NCI-H1105 (cell line): ENCODE results near the gene GNAI1.

Experiments used
- DNase-seq: peaks from one replicate; lab custom pipeline; 2025; lab: John Stamatoyannopoulos, UW

Gene GNAI1

GRCh38 chr7:80159802-80160201 lies 25.2 kb downstream of the GNAI1 start:
- no peak for DNase-seq

GRCh38 chr7:80161466-80161865 lies 26.8 kb downstream of the GNAI1 start:
- DNase-seq, result no peak

- no peak for DNase-seq
Measured at GRCh38 chr7:80165177-80165576, 30.5 kb downstream of the GNAI1 start.

- no peak for DNase-seq
Measured at GRCh38 chr7:80170445-80170844, 35.8 kb downstream of the GNAI1 start.

- no peak for DNase-seq
Measured at GRCh38 chr7:80172387-80172786, 37.8 kb downstream of the GNAI1 start.

- no peak for DNase-seq
Measured at GRCh38 chr7:80175744-80176143, 41.1 kb downstream of the GNAI1 start.

GRCh38 chr7:80181411-80181810 lies 46.8 kb downstream of the GNAI1 start:
- DNase-seq, result no peak

- DNase-seq, result no peak
Measured at GRCh38 chr7:80182630-80183276, 48.1 kb downstream of the GNAI1 start.

- DNase-seq, result no peak
Measured at GRCh38 chr7:80183351-80183750, 48.7 kb downstream of the GNAI1 start.

GRCh38 chr7:80183900-80184685 lies 49.5 kb downstream of the GNAI1 start:
- DNase-seq, result no peak

GRCh38 chr7:80184693-80185092 lies 50.1 kb downstream of the GNAI1 start:
- no peak for DNase-seq

- DNase-seq, result no peak
Measured at GRCh38 chr7:80185571-80185970, 50.9 kb downstream of the GNAI1 start.

- DNase-seq, result no peak
Measured at GRCh38 chr7:80186721-80187120, 52.1 kb downstream of the GNAI1 start.

- DNase-seq, result no peak
Measured at GRCh38 chr7:80187279-80187678, 52.6 kb downstream of the GNAI1 start.

GRCh38 chr7:80187727-80188126 lies 53.1 kb downstream of the GNAI1 start:
- no peak for DNase-seq

GRCh38 chr7:80189638-80190037 lies 55.0 kb downstream of the GNAI1 start:
- no peak for DNase-seq

GRCh38 chr7:80197627-80198026 lies 63.0 kb downstream of the GNAI1 start:
- no peak for DNase-seq

- DNase-seq, result no peak
Measured at GRCh38 chr7:80199051-80199450, 64.4 kb downstream of the GNAI1 start.

GRCh38 chr7:80204454-80204853 lies 69.8 kb downstream of the GNAI1 start:
- no peak for DNase-seq

- no peak for DNase-seq
Measured at GRCh38 chr7:80204919-80205318, 70.3 kb downstream of the GNAI1 start.

GRCh38 chr7:80206763-80207162 lies 72.1 kb downstream of the GNAI1 start:
- no peak for DNase-seq

- no peak for DNase-seq
Measured at GRCh38 chr7:80207501-80207900, 72.9 kb downstream of the GNAI1 start.

GRCh38 chr7:80208700-80209099 lies 74.1 kb downstream of the GNAI1 start:
- DNase-seq, result no peak

- DNase-seq, result no peak
Measured at GRCh38 chr7:80210400-80210799, 75.8 kb downstream of the GNAI1 start.
